ENCODE results near the gene AKAP6. TPM values are rescaled to one million over a fixed set of nuclear protein-coding genes. Genes with fewer than 3 reads are reported as not detected.

Gene AKAP6
- total RNA-seq, 1 experiment from 2014 or later: 1.1 TPM

- Histone ChIP-seq H3K27me3 (ENCODE audit: insufficient read depth, low read length) (no peaks in the 10 kb centered on the region), H3K79me2 (ENCODE audit: insufficient read depth, low read length) (no peaks in the 10 kb centered on the region), H4K5ac (ENCODE audit: insufficient read length, low read depth, low read length) (no peak overlapping the region), H3K56ac (ENCODE audit: insufficient read length, low read depth, low read length) (no peak overlapping the region), H3T11ph (ENCODE audit: low read length) (no peak overlapping the region), H2BK20ac (ENCODE audit: low read depth, low read length, poor library complexity, severe bottlenecking) (no peak overlapping the region), H4K91ac (ENCODE audit: insufficient read length, low read depth, low read length) (no peak overlapping the region), H2BK15ac (ENCODE audit: low read depth, low read length) (no peak overlapping the region), H4K20me1 (ENCODE audit: control insufficient read depth, insufficient read depth, insufficient read length) (no peaks in the 10 kb centered on the region), H3K27ac (ENCODE audit: insufficient read length, low read depth, low read length) (no peak overlapping the region), H2BK120ac (ENCODE audit: low read depth, low read length, poor library complexity, severe bottlenecking) (no peak overlapping the region), H3K18ac (ENCODE audit: insufficient read length, low read depth, low read length) (no peak overlapping the region), H4K8ac (replicated peaks; ENCODE audit: insufficient read length, low read depth, low read length) (no peak overlapping the region), H3K23me2 (ENCODE audit: insufficient read length, low read depth, low read length, poor library complexity, severe bottlenecking) (no peaks in the 10 kb centered on the region), H2AK5ac (ENCODE audit: insufficient read length, low read length) (no peak overlapping the region), H3K9me3 (ENCODE audit: control insufficient read depth, low read depth, low read length) (no peaks in the 10 kb centered on the region), H3K79me1 (ENCODE audit: insufficient read depth, low read depth, low read length, poor library complexity, severe bottlenecking) (no peaks in the 10 kb centered on the region), H3K9ac (ENCODE audit: extremely low read depth, insufficient read length, low read length) (no peak overlapping the region), H2BK5ac (ENCODE audit: insufficient read length, low read length) (no peak overlapping the region), H3K14ac (ENCODE audit: insufficient read depth, low read length) (no peak overlapping the region), H2BK12ac (ENCODE audit: insufficient read length, low read depth, low read length) (no peak overlapping the region), H3K4me2 (ENCODE audit: insufficient read depth, insufficient read length, low read length) (no peak overlapping the region), H2AFZ (ENCODE audit: low read length) (no peak overlapping the region), H3K23ac (ENCODE audit: insufficient read length, low read depth, low read length) (no peak overlapping the region), H3K4ac (ENCODE audit: low read depth, low read length) (no peak overlapping the region), H3K4me1 (ENCODE audit: insufficient read depth, low read length) (no peaks in the 10 kb centered on the region)
- H3K27me3 Mint-ChIP-seq (ENCODE audit: low read depth): no peaks in the 10 kb centered on the region
- H3K36me3 Mint-ChIP-seq (ENCODE audit: insufficient read depth in 1 of 3, low read depth in 3 of 3): no peaks in the 10 kb centered on the region
- H3K4me1 Mint-ChIP-seq: peaks cover 8 to 14% of the 10 kb centered on the region in 2 experiments
- H3K27ac Mint-ChIP-seq: peak overlapping the region in 2 of 3 experiments; percentile 45 to 55; a peak in 2 of 7 replicates
- H3K9me3 Mint-ChIP-seq: no peaks in the 10 kb centered on the region
- no peak for TF ChIP-seq CTCF (conservative IDR thresholded peaks at IDR 0.05)
- no peak overlapping the region for H3K4me3 Mint-ChIP-seq
- no CpG with 5 or more reads among the region's 8 CpGs for WGBS (ENCODE audit: extremely low coverage, insufficient read length, low lambda C conversion rate)
- DNase-seq: no peak
These were observed 103.9 kb downstream of the AKAP6 start for GRCh38 chr14:32432813-32433538.

Measured in H9 (cell line).